ENCODE data around the gene NTRK2.

DNA sequence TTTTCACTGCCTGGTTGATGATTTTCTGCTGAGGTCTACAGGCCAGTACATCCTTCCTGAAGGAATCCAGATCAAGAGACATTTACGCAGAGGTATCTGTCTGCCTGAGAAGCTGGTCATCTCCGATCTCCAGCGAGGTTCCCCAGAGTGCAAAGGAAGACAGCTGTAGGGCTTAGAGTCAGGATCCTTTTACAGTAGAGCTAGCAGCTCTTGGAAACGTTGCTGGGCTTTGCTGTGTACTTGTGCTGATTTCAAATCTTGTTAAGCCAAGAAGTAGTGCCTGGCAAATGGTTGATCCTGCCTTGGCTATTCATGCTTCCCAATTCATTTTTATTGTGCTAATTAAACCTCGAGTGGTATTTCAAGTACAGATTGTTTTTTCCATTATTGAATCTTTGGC is 48.9 kb downstream of the NTRK2 start:
- TF ChIP-seq CTCF (conservative IDR thresholded peaks at IDR 0.05; ENCODE audit: low read length) (no peak), EZH2phosphoT487 (IDR thresholded peaks at IDR 0.05; ENCODE audit: borderline replicate concordance) (no peak)

All from Loucy (cell line).